Loucy (cell line): ENCODE data around the gene GATB.

Source experiments
- H2AFZ ChIP-seq: fragments of 200-600 bp; sonication (generic); 2 replicates; pipeline ENCODE4 v1.6.0; 2016; ENCODE audit warnings: antibody characterized with exemption, mild to moderate bottlenecking, low read length, moderate library complexity
- H3F3A ChIP-seq: fragments of 200-600 bp; 2 replicates; pipeline ENCODE4 v1.6.0; 2016; ENCODE audit warnings: antibody characterized with exemption, low read depth, mild to moderate bottlenecking
- H3K27me3 ChIP-seq: fragments of 200-600 bp; sonication (generic); 2 replicates; pipeline ENCODE4 v1.6.1; 2014; ENCODE audit warnings: low read length, mild to moderate bottlenecking; ENCODE audit not compliant: insufficient read depth, poor library complexity, severe bottlenecking
- H3K36me3 ChIP-seq: fragments of 200-600 bp; sonication (generic); 2 replicates; pipeline ENCODE4 v1.6.1; 2016; ENCODE audit warnings: low read length; ENCODE audit not compliant: insufficient read depth
- H3K4me1 ChIP-seq: fragments of 200-600 bp; sonication (generic); 2 replicates; pipeline ENCODE4 v1.5.1; 2014; ENCODE audit warnings: low read length, mild to moderate bottlenecking; ENCODE audit not compliant: insufficient read depth, poor library complexity, severe bottlenecking
- H3K4me2 ChIP-seq: fragments of 200-600 bp; sonication (generic); 2 replicates; pipeline ENCODE4 v1.6.0; 2014; ENCODE audit warnings: antibody characterized with exemption, low read length, low read depth, mild to moderate bottlenecking; ENCODE audit not compliant: poor library complexity, severe bottlenecking
- H3K4me3 ChIP-seq: fragments of 200-600 bp; sonication (generic); 2 replicates; pipeline ENCODE4 v1.5.1; 2014; ENCODE audit warnings: low read length, mild to moderate bottlenecking, mixed read lengths; ENCODE audit not compliant: poor library complexity, severe bottlenecking
- H3K79me2 ChIP-seq: fragments of 200-600 bp; sonication (generic); 2 replicates; pipeline ENCODE4 v1.6.1; 2014; ENCODE audit warnings: low read length; ENCODE audit not compliant: insufficient read depth
- H3K9ac ChIP-seq: fragments of 200-600 bp; sonication (generic); 2 replicates; pipeline ENCODE4 v1.6.0; 2014; ENCODE audit warnings: mild to moderate bottlenecking, low read depth, low read length, moderate library complexity; ENCODE audit not compliant: poor library complexity, severe bottlenecking
- H3K9me2 ChIP-seq: fragments of 200-600 bp; sonication (generic); replicated peaks from 2 replicates; pipeline ENCODE4 v1.6.1; 2016; ENCODE audit warnings: low read depth, low read length, mixed read lengths
- H3K9me3 ChIP-seq: fragments of 200-600 bp; sonication (generic); 2 replicates; pipeline ENCODE4 v1.6.1; 2014; ENCODE audit warnings: mild to moderate bottlenecking, antibody characterized with exemption, low read length, low read depth; ENCODE audit not compliant: insufficient read depth
- H4K20me1 ChIP-seq: fragments of 200-600 bp; sonication (generic); 2 replicates; pipeline ENCODE4 v1.6.0; 2014; ENCODE audit warnings: antibody characterized with exemption, low read length, mild to moderate bottlenecking; ENCODE audit not compliant: insufficient read depth, poor library complexity, severe bottlenecking
- EZH2phosphoT487 ChIP-seq: fragments of 200-600 bp; IDR thresholded peaks from 2 replicates; pipeline ENCODE4 v1.6.1; 2018; ENCODE audit warnings: antibody characterized with exemption, mild to moderate bottlenecking, moderate library complexity, borderline replicate concordance
- TF ChIP-seq, protein P1 (sequence below): fragments of 200-600 bp; sonication (generic); conservative IDR thresholded peaks from 2 replicates; pipeline ENCODE4 v1.5.1; 2014; ENCODE audit warnings: mild to moderate bottlenecking, antibody characterized with exemption, low read length

The GATB gene

DNA sequence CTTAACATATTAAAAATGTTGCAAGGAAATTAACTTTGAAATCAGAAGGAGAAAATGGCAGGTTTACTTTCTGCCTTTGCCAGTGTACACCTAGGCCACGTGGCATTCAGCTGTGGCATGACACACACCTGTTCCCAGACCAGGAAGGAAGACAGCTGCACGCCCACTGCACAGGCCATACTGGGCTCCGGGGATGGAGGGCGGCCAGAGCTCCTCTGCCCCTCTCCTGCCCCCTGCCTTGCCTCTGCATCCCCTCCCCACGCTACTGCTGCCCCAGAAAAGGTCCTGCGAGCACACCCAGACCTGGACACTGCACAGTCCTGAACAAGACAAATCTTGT is 68.4 kb downstream of the GATB start:
- no peaks in the 10 kb centered on the region for H3K9me2 ChIP-seq
- no peak for TF ChIP-seq EZH2phosphoT487
- TF ChIP-seq, protein P1, sequence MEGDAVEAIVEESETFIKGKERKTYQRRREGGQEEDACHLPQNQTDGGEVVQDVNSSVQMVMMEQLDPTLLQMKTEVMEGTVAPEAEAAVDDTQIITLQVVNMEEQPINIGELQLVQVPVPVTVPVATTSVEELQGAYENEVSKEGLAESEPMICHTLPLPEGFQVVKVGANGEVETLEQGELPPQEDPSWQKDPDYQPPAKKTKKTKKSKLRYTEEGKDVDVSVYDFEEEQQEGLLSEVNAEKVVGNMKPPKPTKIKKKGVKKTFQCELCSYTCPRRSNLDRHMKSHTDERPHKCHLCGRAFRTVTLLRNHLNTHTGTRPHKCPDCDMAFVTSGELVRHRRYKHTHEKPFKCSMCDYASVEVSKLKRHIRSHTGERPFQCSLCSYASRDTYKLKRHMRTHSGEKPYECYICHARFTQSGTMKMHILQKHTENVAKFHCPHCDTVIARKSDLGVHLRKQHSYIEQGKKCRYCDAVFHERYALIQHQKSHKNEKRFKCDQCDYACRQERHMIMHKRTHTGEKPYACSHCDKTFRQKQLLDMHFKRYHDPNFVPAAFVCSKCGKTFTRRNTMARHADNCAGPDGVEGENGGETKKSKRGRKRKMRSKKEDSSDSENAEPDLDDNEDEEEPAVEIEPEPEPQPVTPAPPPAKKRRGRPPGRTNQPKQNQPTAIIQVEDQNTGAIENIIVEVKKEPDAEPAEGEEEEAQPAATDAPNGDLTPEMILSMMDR: no peak
- no peak overlapping the region for H3K4me2 ChIP-seq
- no peak overlapping the region for H3K4me3 ChIP-seq
- H3K9ac ChIP-seq: no peak overlapping the region
- no peak overlapping the region for H2AFZ ChIP-seq
- H3K27me3 ChIP-seq: no peaks in the 10 kb centered on the region
- no peaks in the 10 kb centered on the region for H3F3A ChIP-seq
- H3K79me2 ChIP-seq: no peaks in the 10 kb centered on the region
- H4K20me1 ChIP-seq: no peaks in the 10 kb centered on the region
- no peaks in the 10 kb centered on the region for H3K9me3 ChIP-seq
- H3K4me1 ChIP-seq: no peaks in the 10 kb centered on the region
- H3K36me3 ChIP-seq: no peaks in the 10 kb centered on the region

DNA sequence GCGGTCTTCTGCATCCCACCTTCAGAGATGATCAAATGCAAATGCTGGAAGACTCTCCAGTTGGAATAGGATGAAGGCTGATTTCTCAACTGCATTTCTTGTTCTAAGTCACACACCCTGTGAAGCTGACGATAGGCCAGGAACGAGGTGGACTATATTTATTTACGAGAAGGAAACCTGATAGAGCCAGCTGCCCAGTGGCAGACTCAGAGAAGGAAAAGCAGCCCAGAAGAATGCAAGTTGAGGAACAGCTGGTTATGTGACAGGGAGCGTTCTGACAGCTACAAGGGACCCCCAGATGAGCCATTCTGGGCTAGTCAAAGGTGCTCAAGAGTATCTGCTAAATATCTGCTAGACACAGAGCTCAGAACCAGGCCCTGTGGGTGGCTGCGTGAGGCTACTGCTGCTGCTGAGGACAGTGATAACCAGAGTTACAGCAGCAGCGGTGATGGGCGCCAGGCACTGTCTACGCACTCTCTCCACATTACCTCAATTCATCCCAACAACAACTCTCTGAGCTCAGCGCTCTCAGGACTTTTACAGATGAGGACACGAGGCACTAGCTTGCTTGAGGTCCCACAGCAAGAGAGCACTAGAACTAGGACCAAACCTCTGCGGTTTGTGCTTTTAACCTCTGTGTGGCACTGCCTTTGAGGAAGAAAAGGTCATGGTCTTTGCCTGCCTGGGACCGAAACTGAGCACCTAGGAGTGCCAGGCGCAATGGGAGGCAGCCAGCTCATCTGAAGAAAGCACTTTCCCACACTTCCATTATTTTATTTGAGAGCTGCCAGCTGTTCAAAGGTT is 69.0 kb downstream of the GATB start:
- Histone ChIP-seq H3K79me2 (no peaks in the 10 kb centered on the region), H3K4me1 (no peaks in the 10 kb centered on the region), H3K9ac (no peak overlapping the region), H3K9me2 (no peaks in the 10 kb centered on the region), H4K20me1 (no peaks in the 10 kb centered on the region), H2AFZ (no peak overlapping the region), H3K9me3 (no peaks in the 10 kb centered on the region), H3F3A (no peaks in the 10 kb centered on the region), H3K36me3 (no peaks in the 10 kb centered on the region), H3K4me2 (no peak overlapping the region), H3K27me3 (no peaks in the 10 kb centered on the region), H3K4me3 (no peak overlapping the region)
- TF ChIP-seq EZH2phosphoT487: no peak
- TF ChIP-seq, protein P1: no peak

DNA sequence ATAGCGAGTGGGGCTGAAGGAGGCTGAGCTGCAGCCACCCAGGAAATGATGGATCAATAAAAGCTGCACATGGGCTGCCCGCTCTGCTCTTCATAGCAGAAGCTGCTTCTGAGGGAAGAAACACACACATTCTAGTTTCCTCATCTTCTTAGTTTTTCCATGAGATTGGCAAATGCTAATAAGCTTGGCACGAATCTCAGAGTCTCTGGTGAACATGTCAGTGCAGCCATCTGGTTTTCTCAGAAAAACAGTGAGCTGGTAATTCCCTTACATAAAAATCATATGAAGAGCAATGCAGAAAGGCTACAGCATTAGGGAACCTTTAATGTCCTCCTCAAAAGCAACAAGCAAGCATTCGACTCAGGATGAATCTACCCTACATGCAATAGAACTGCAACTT is 69.9 kb downstream of the GATB start:
- Histone ChIP-seq H4K20me1 (no peaks in the 10 kb centered on the region), H3K27me3 (no peaks in the 10 kb centered on the region), H3K9me3 (no peaks in the 10 kb centered on the region), H3K9me2 (no peaks in the 10 kb centered on the region), H3K79me2 (no peaks in the 10 kb centered on the region), H2AFZ (no peak overlapping the region), H3K4me1 (no peaks in the 10 kb centered on the region), H3F3A (no peaks in the 10 kb centered on the region), H3K36me3 (no peaks in the 10 kb centered on the region), H3K4me3 (no peak overlapping the region), H3K9ac (no peak overlapping the region), H3K4me2 (no peak overlapping the region)
- TF ChIP-seq, protein P1: no peak
- no peak for TF ChIP-seq EZH2phosphoT487
